Measurements from ENCODE around the gene ADAMTS16.

The ADAMTS16 gene

GRCh38 chr5:5304361-5305020 is 164.4 kb downstream of the ADAMTS16 start:
- intact Hi-C loops (cut with DNase I): no loop called here
- DNase-seq: no peak

- peak in 5 of 10 donors; percentile 33 to 89 (median 80) for DNase-seq
- intact Hi-C loops (cut with DNase I): no loop called here
Observed at GRCh38 chr5:5306696-5307095, 166.6 kb downstream of the ADAMTS16 start.

GRCh38 chr5:5308319-5308718 is 168.2 kb downstream of the ADAMTS16 start:
- intact Hi-C loops (cut with DNase I): no loop called here
- no peak for DNase-seq

- intact Hi-C loops (cut with DNase I): no loop called here
- no peak for DNase-seq
Observed at GRCh38 chr5:5309645-5310044, 169.5 kb downstream of the ADAMTS16 start.

- intact Hi-C loops (cut with DNase I): no loop called here
- DNase-seq: no peak
Observed at GRCh38 chr5:5313101-5313635, 173.0 kb downstream of the ADAMTS16 start.

- DNase-seq: no peak
- intact Hi-C loops (cut with DNase I): no loop called here
Observed at GRCh38 chr5:5314166-5314565, 174.0 kb downstream of the ADAMTS16 start.

GRCh38 chr5:5314626-5315025 is 174.5 kb downstream of the ADAMTS16 start:
- no peak for DNase-seq
- intact Hi-C loops (cut with DNase I): no loop called here

GRCh38 chr5:5315068-5315980 is 175.2 kb downstream of the ADAMTS16 start:
- intact Hi-C loops (cut with DNase I): no loop called here
- DNase-seq: no peak

- intact Hi-C loops (cut with DNase I): no loop called here
- DNase-seq: no peak
Observed at GRCh38 chr5:5316334-5316733, 176.2 kb downstream of the ADAMTS16 start.

- DNase-seq: no peak
- intact Hi-C loops (cut with DNase I): no loop called here
Observed at GRCh38 chr5:5317976-5318375, 177.8 kb downstream of the ADAMTS16 start.

GRCh38 chr5:5318426-5319190 is 178.5 kb downstream of the ADAMTS16 start:
- no peak for DNase-seq
- intact Hi-C loops (cut with DNase I): no loop called here

GRCh38 chr5:5320062-5320805 is 180.1 kb downstream of the ADAMTS16 start:
- intact Hi-C loops (cut with DNase I): no loop called here
- DNase-seq: no peak

GRCh38 chr5:5321137-5321536 is 181.0 kb downstream of the ADAMTS16 start:
- intact Hi-C loops (cut with DNase I): no loop called here
- no peak for DNase-seq

GRCh38 chr5:5323551-5323950 is 183.4 kb downstream of the ADAMTS16 start:
- DNase-seq: no peak
- intact Hi-C loops (cut with DNase I): no loop called here

- intact Hi-C loops (cut with DNase I): no loop called here
- DNase-seq: no peak
Observed at GRCh38 chr5:5326115-5326758, 186.1 kb downstream of the ADAMTS16 start.

GRCh38 chr5:5327126-5327525 is 187.0 kb downstream of the ADAMTS16 start:
- intact Hi-C loops (cut with DNase I): no loop called here
- no peak for DNase-seq

- no peak for DNase-seq
- intact Hi-C loops (cut with DNase I): no loop called here
Observed at GRCh38 chr5:5330728-5331452, 190.8 kb downstream of the ADAMTS16 start.

GRCh38 chr5:5331848-5332247 is 191.7 kb downstream of the ADAMTS16 start:
- intact Hi-C loops (cut with DNase I): no loop called here
- DNase-seq: no peak

- no peak for DNase-seq
- intact Hi-C loops (cut with DNase I): no loop called here
Observed at GRCh38 chr5:5332287-5332686, 192.2 kb downstream of the ADAMTS16 start.

Measured in posterior cingulate gyrus (tissue), 11 donors.